ENCODE data around the gene PDSS2. TPM values are rescaled to one million over a fixed set of nuclear protein-coding genes. Genes with fewer than 3 reads are reported as not detected.

Gene PDSS2
- total and polyA plus RNA-seq, 9 of the 15 experiments (the other 6 are each of a cell fraction or from before 2014, with no cell fraction given) = 5.8 to 21.1 (median 12.0) TPM

GRCh38 chr6:107187630-107188029, 271.7 kb downstream of the PDSS2 start (continued):
- TF ChIP-seq, protein P1, sequence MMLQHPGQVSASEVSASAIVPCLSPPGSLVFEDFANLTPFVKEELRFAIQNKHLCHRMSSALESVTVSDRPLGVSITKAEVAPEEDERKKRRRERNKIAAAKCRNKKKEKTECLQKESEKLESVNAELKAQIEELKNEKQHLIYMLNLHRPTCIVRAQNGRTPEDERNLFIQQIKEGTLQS (IDR thresholded peaks at IDR 0.05) = peak; percentile 79
- TF ChIP-seq, protein P1 (CRISPR knock-in tag; conservative IDR thresholded peaks at IDR 0.05) = no peak
- TF ChIP-seq TAF1 (IDR thresholded peaks at IDR 0.05; ENCODE audit: control insufficient read depth, extremely low read depth, insufficient read depth, low read length, severe bottlenecking) (no peak), TRIM24 (IDR thresholded peaks at IDR 0.05) (peak; percentile 79 to 85; a peak in 2 of 4 replicates), SMAD4 (CRISPR knock-in tag; conservative IDR thresholded peaks at IDR 0.05) (0 out of 2 replicates have a peak, but pooled peaks have one; percentile 58), POLR2AphosphoS5 (IDR thresholded peaks at IDR 0.05; ENCODE audit: control insufficient read depth, insufficient read depth, low read depth, low read length) (no peak), MNT (conservative IDR thresholded peaks at IDR 0.05) (no peak), MGA (IDR thresholded peaks at IDR 0.05) (peak; percentile 71), SMARCA4 (IDR thresholded peaks at IDR 0.05) (0 out of 2 replicates have a peak, but pooled peaks have one; percentile 15), JUND (IDR thresholded peaks at IDR 0.05; ENCODE audit: borderline replicate concordance, low read depth, low read length) (0 out of 2 replicates have a peak, but pooled peaks have one; percentile 27), JUND (tag; IDR thresholded peaks at IDR 0.05; ENCODE audit: borderline replicate concordance, low read depth, low read length) (no peak)
